NK-92 (cell line): ENCODE data around the gene CALN1.

ENCODE experiments used
- DNase-seq: peaks from one replicate; lab custom pipeline; 2025; ENCODE audit not compliant: unreplicated experiment; lab: John Stamatoyannopoulos, UW

Gene CALN1

GRCh38 chr7:72190919-72191318 is 221.2 kb downstream of the CALN1 start:
- DNase-seq = no peak

- DNase-seq = no peak
These were observed 222.0 kb downstream of the CALN1 start for GRCh38 chr7:72190146-72190545.

GRCh38 chr7:72187179-72187578 is 225.0 kb downstream of the CALN1 start:
- DNase-seq = no peak

GRCh38 chr7:72183835-72184234 is 228.3 kb downstream of the CALN1 start:
- no peak for DNase-seq

GRCh38 chr7:72182036-72182435 is 230.1 kb downstream of the CALN1 start:
- DNase-seq = no peak

GRCh38 chr7:72176875-72177274 is 235.3 kb downstream of the CALN1 start:
- DNase-seq = no peak

- DNase-seq = no peak
These were observed 241.7 kb downstream of the CALN1 start for GRCh38 chr7:72170475-72170874.

- no peak for DNase-seq
These were observed 248.9 kb downstream of the CALN1 start for GRCh38 chr7:72163271-72163670.

GRCh38 chr7:72161534-72161933 is 250.6 kb downstream of the CALN1 start:
- no peak for DNase-seq

- no peak for DNase-seq
These were observed 252.2 kb downstream of the CALN1 start for GRCh38 chr7:72159911-72160310.

- no peak for DNase-seq
These were observed 255.5 kb downstream of the CALN1 start for GRCh38 chr7:72156671-72157070.

- no peak for DNase-seq
These were observed 259.0 kb downstream of the CALN1 start for GRCh38 chr7:72153132-72153512.

GRCh38 chr7:72152161-72153131 is 259.7 kb downstream of the CALN1 start:
- DNase-seq = no peak

- DNase-seq = no peak
These were observed 271.6 kb downstream of the CALN1 start for GRCh38 chr7:72140566-72140965.

GRCh38 chr7:72127136-72127535 is 285.0 kb downstream of the CALN1 start:
- DNase-seq = no peak

GRCh38 chr7:72123913-72124312 is 288.2 kb downstream of the CALN1 start:
- no peak for DNase-seq

- no peak for DNase-seq
These were observed 293.8 kb downstream of the CALN1 start for GRCh38 chr7:72118366-72118765.

- no peak for DNase-seq
These were observed 298.0 kb downstream of the CALN1 start for GRCh38 chr7:72114129-72114528.

GRCh38 chr7:72112992-72113391 is 299.1 kb downstream of the CALN1 start:
- DNase-seq = no peak

- DNase-seq = no peak
These were observed 299.6 kb downstream of the CALN1 start for GRCh38 chr7:72112530-72112929.

- DNase-seq = no peak
These were observed 301.1 kb downstream of the CALN1 start for GRCh38 chr7:72111086-72111485.

- no peak for DNase-seq
These were observed 302.6 kb downstream of the CALN1 start for GRCh38 chr7:72109566-72109965.

- DNase-seq = no peak
These were observed 305.7 kb downstream of the CALN1 start for GRCh38 chr7:72106405-72106804.
